GM12878 (cell line): Measurements from ENCODE around the gene RPS15A.

Experiments used
- CHD2 ChIP-seq: IDR thresholded peaks from 2 replicates; pipeline ENCODE4 v1.6.1; 2011; ENCODE audit warnings: low read depth, low read length, improper control_type of control experiment, borderline replicate concordance
- EP300 ChIP-seq, 2 experiments: fragments of 150-350 bp in 1 of 2; IDR thresholded peaks; 2 replicates each; pipeline ENCODE4 v1.6.1; 2011 to 2012; ENCODE audit warnings: low read depth in 2 of 2, low read length in 2 of 2, borderline replicate concordance in 1 of 2, improper control_type of control experiment in 1 of 2, inconsistent platforms in 1 of 2; ENCODE audit not compliant: control insufficient read depth in 1 of 2
- IKZF2 ChIP-seq, 2 experiments: fragments of 450-650 bp; IDR thresholded peaks; 2 replicates each; pipeline ENCODE4 v1.6.1; 2017; ENCODE audit warnings: mild to moderate bottlenecking in 2 of 2, moderate library complexity in 2 of 2

- TF ChIP-seq IKZF2 (IDR thresholded peaks at IDR 0.05) (no peak), CHD2 (no peak), EP300 (IDR thresholded peaks at IDR 0.05; ENCODE audit: borderline replicate concordance in 1 of 2, control insufficient read depth in 1 of 2, low read depth in 2 of 2, low read length in 2 of 2) (no peak)
Measured at GRCh38 chr16:18784917-18785623, 5.1 kb downstream of the RPS15A start.
